Measurements from ENCODE around the gene ATP8B4.

DNA sequence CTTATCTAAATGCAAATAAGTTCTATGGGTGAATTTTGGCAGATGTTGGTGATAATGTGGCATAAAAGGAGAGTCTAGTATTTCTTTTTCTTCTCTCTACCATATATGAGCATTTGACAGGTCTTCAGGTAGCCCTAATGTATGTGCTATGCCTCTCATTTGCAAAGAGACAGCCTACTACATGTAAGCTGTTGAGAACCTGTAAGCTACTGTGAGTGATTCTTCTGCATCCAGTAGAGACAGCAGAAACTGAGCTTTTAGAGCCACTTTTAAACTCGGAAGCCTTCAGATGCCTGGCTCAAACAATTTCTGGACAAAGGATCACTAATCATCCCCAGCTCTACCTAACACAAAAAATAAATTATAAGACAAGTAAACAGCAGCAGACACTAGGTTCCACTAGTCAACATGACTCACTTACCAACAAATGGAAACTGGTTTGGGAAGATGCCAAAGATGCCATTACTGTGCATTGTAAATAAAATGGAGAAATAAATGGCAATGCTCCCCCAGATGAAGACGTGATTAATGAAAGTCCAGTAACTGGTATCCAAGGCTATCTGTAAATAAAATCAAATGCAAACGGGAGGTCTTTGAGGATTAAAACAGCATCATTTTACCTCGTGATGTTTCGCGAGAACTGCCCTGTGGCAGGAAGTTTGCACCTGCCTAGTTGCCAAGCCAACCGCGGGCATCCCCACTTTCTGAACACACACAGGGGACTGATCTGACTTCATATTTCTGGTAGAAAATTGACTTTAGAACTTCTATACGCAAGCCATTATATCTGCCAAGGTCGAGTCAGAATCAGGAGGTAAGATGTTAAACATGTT is 252.9 kb downstream of the ATP8B4 start:
- TF ChIP-seq, protein P1, sequence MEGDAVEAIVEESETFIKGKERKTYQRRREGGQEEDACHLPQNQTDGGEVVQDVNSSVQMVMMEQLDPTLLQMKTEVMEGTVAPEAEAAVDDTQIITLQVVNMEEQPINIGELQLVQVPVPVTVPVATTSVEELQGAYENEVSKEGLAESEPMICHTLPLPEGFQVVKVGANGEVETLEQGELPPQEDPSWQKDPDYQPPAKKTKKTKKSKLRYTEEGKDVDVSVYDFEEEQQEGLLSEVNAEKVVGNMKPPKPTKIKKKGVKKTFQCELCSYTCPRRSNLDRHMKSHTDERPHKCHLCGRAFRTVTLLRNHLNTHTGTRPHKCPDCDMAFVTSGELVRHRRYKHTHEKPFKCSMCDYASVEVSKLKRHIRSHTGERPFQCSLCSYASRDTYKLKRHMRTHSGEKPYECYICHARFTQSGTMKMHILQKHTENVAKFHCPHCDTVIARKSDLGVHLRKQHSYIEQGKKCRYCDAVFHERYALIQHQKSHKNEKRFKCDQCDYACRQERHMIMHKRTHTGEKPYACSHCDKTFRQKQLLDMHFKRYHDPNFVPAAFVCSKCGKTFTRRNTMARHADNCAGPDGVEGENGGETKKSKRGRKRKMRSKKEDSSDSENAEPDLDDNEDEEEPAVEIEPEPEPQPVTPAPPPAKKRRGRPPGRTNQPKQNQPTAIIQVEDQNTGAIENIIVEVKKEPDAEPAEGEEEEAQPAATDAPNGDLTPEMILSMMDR (IDR thresholded peaks at IDR 0.05; ENCODE audit: insufficient read depth, low read length, poor library complexity, severe bottlenecking), result no peak
- no peak for TF ChIP-seq EZH2phosphoT487 (conservative IDR thresholded peaks at IDR 0.05; ENCODE audit: low read length)

All from SU-DHL-6 (cell line).